Activated CD8-positive, alpha-beta memory T cell treated with anti-CD3 and anti-CD28 coated beads, Interleukin-2, amount 50 U/mL, for 24 hours (primary cell): Measurements from ENCODE around the gene ROR2.

Experiments used
- DNase-seq: peaks from one replicate; pipeline ENCODE4 v3.0.0-alpha.2; 2020; ENCODE audit errors: extremely low read depth

ROR2 gene

GRCh38 chr9:91841591-91841990 lies 108.4 kb downstream of the ROR2 start:
- no peak for DNase-seq

GRCh38 chr9:91840882-91841281 lies 109.1 kb downstream of the ROR2 start:
- DNase-seq = no peak

GRCh38 chr9:91840469-91840868 lies 109.6 kb downstream of the ROR2 start:
- no peak for DNase-seq

GRCh38 chr9:91839926-91840465 lies 110.0 kb downstream of the ROR2 start:
- no peak for DNase-seq

- DNase-seq = no peak
Observed at GRCh38 chr9:91837981-91838731, 111.9 kb downstream of the ROR2 start.

- no peak for DNase-seq
Observed at GRCh38 chr9:91836515-91836914, 113.5 kb downstream of the ROR2 start.

- DNase-seq = no peak
Observed at GRCh38 chr9:91835632-91836031, 114.4 kb downstream of the ROR2 start.

- no peak for DNase-seq
Observed at GRCh38 chr9:91835216-91835615, 114.8 kb downstream of the ROR2 start.

- DNase-seq = no peak
Observed at GRCh38 chr9:91834740-91835139, 115.3 kb downstream of the ROR2 start.

- DNase-seq = no peak
Observed at GRCh38 chr9:91833878-91834255, 116.2 kb downstream of the ROR2 start.

- no peak for DNase-seq
Observed at GRCh38 chr9:91833096-91833877, 116.7 kb downstream of the ROR2 start.

GRCh38 chr9:91832322-91832721 lies 117.7 kb downstream of the ROR2 start:
- no peak for DNase-seq

GRCh38 chr9:91825866-91826265 lies 124.2 kb downstream of the ROR2 start:
- DNase-seq = no peak

GRCh38 chr9:91825422-91825821 lies 124.6 kb downstream of the ROR2 start:
- no peak for DNase-seq

GRCh38 chr9:91824601-91825305 lies 125.3 kb downstream of the ROR2 start:
- no peak for DNase-seq

- no peak for DNase-seq
Observed at GRCh38 chr9:91824151-91824550, 125.9 kb downstream of the ROR2 start.

- DNase-seq = no peak
Observed at GRCh38 chr9:91820949-91821880, 128.8 kb downstream of the ROR2 start.

- no peak for DNase-seq
Observed at GRCh38 chr9:91820126-91820750, 129.8 kb downstream of the ROR2 start.

GRCh38 chr9:91818647-91819403 lies 131.2 kb downstream of the ROR2 start:
- DNase-seq = no peak

- DNase-seq = no peak
Observed at GRCh38 chr9:91818225-91818585, 131.8 kb downstream of the ROR2 start.
